22Rv1 (cell line): ENCODE data around the gene ENHO.

Source experiments
- ZFX ChIP-seq: fragments of 450-650 bp; IDR thresholded peaks from 2 replicates; pipeline ENCODE4 v1.6.1; 2017; ENCODE audit warnings: antibody characterized with exemption, borderline replicate concordance
- TF ChIP-seq, protein P1 (sequence below): fragments of 450-650 bp; IDR thresholded peaks from 2 replicates; pipeline ENCODE4 v1.5.1; 2017; ENCODE audit warnings: mild to moderate bottlenecking

DNA sequence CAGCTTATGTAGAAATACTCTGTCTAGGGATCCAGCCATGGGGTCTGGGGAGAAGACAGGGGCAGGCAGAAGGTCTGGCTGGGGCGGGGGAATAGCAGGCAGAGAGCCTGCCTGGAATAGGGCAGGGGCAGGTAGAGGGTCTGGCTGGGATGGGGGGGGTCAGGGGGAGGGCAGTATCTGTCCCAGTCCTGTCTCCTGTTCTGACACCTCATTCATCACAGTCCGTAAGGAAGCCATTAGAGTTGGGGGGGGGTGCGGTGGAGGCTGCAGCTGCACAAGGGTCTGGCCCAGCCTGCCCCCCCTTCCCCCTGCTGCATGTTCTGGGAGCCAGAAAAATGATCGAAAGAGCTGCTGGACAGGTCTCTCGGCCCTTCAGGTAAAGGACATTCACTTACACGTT is 34.2 kb upstream of the ENHO start:
- TF ChIP-seq, protein P1, sequence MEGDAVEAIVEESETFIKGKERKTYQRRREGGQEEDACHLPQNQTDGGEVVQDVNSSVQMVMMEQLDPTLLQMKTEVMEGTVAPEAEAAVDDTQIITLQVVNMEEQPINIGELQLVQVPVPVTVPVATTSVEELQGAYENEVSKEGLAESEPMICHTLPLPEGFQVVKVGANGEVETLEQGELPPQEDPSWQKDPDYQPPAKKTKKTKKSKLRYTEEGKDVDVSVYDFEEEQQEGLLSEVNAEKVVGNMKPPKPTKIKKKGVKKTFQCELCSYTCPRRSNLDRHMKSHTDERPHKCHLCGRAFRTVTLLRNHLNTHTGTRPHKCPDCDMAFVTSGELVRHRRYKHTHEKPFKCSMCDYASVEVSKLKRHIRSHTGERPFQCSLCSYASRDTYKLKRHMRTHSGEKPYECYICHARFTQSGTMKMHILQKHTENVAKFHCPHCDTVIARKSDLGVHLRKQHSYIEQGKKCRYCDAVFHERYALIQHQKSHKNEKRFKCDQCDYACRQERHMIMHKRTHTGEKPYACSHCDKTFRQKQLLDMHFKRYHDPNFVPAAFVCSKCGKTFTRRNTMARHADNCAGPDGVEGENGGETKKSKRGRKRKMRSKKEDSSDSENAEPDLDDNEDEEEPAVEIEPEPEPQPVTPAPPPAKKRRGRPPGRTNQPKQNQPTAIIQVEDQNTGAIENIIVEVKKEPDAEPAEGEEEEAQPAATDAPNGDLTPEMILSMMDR: no peak
- TF ChIP-seq ZFX: no peak
